Lung (tissue), 12 donors: ENCODE results near the gene GPR22. TPM values are rescaled to one million over a fixed set of nuclear protein-coding genes. Genes with fewer than 3 reads are reported as not detected.

Source experiments
- ATAC-seq: fragments of 200-7000 bp; cut with Tn5 transposase; one replicate; pipeline ENCODE4 v1.9.1; 2020; ENCODE audit warnings: moderate number of reproducible peaks; ENCODE audit not compliant: insufficient read depth, low FRiP score
- DNase-seq, 3 donors: peaks; one replicate each; pipeline ENCODE4 v3.0.0-alpha.2; 2013 to 2017
- H3K27ac ChIP-seq, 2 donors: one replicate each; pipeline ENCODE4 v1.5.1; 2013; ENCODE audit warnings: mild to moderate bottlenecking in 2 of 2, moderate library complexity in 2 of 2, control low read depth in 1 of 2, inconsistent platforms in 1 of 2, low read depth in 1 of 2, low read length in 1 of 2
- H3K27me3 ChIP-seq, 3 donors: one replicate each; pipeline ENCODE4 v1.5.1; 2013; ENCODE audit warnings: low read length in 2 of 3; ENCODE audit not compliant: control insufficient read depth in 3 of 3, insufficient read depth in 3 of 3
- H3K36me3 ChIP-seq, 4 donors: one replicate each; pipeline ENCODE4 v1.5.1; 2013; ENCODE audit warnings: low read length in 4 of 4, mild to moderate bottlenecking in 1 of 4, moderate library complexity in 1 of 4; ENCODE audit not compliant: control insufficient read depth in 4 of 4, insufficient read depth in 4 of 4
- H3K4me1 ChIP-seq, 5 donors: one replicate each; pipeline ENCODE4 v1.5.1; 2013; ENCODE audit warnings: low read length in 5 of 5, mild to moderate bottlenecking in 2 of 5, moderate library complexity in 1 of 5; ENCODE audit not compliant: control insufficient read depth in 5 of 5, insufficient read depth in 5 of 5
- H3K4me3 ChIP-seq: one replicate; pipeline ENCODE4 v1.5.1; 2013; ENCODE audit warnings: mild to moderate bottlenecking, control low read depth, moderate library complexity
- H3K9ac ChIP-seq, 2 donors: one replicate each; pipeline ENCODE4 v1.5.1; 2013; ENCODE audit warnings: low read length in 2 of 2, control low read depth in 1 of 2; ENCODE audit not compliant: insufficient read depth in 1 of 2
- H3K9me3 ChIP-seq, 4 donors: one replicate each; pipeline ENCODE4 v1.5.1; 2013; ENCODE audit warnings: low read length in 3 of 4, mild to moderate bottlenecking in 1 of 4, moderate library complexity in 1 of 4; ENCODE audit not compliant: control insufficient read depth in 4 of 4, insufficient read depth in 3 of 4
- CTCF ChIP-seq: IDR thresholded peaks from 2 replicates; pipeline ENCODE4 v1.5.1; 2012; ENCODE audit warnings: mild to moderate bottlenecking; ENCODE audit errors: control extremely low read depth, extremely low read depth
- WGBS, 2 donors: extraction: QIAGEN DNeasy Blood & Tissue Kit; methylation state at CpG; one replicate each; pipeline ENCODE4 v1.1.7; 2013; 5-methylcytosine and 5-hydroxymethylcytosine counted together
- polyA plus RNA-seq, 2 donors: library from polyadenylated mRNA; stranded (reverse); fragments of 200-250 nt; gene quantifications; one replicate each; pipeline ENCODE4 v1.2.1, GENCODE V29; 2013
- total RNA-seq, 2 donors: library from RNA; depleted of rRNA in 1 of 2; stranded (reverse); fragments of >200 nt in 1 of 2; gene quantifications; one replicate each; pipeline ENCODE4 v1.2.1, GENCODE V29; 2014 to 2021
- donor health status: control.
- donor health status: control.
- donor health status: Bipolar disorder and iron deficiency.
- donor health status: healthy.
- donor health status: DM: yes; HTN: yes; CAD: no.

The GPR22 gene
- total and polyA plus RNA-seq, 4 donors = not detected

- no peak overlapping the region for H3K4me3 ChIP-seq
- H3K36me3 ChIP-seq = peaks cover 0 to 3% (median 0%) of the 10 kb centered on the region in 4 donors
- DNase-seq (no peak), ATAC-seq (no peak)
- peaks cover 0 to 2% (median 0%) of the 10 kb centered on the region in 4 donors for H3K9me3 ChIP-seq
- H3K27ac ChIP-seq = no peak overlapping the region
- H3K9ac ChIP-seq = no peak overlapping the region
- TF ChIP-seq CTCF = no peak
- H3K27me3 ChIP-seq = no peaks in the 10 kb centered on the region
- 93 to 97% methylated on average over 3 of the region's 3 CpGs for WGBS, 2 donors
- peaks cover 0 to 14% (median 2%) of the 10 kb centered on the region in 5 donors for H3K4me1 ChIP-seq
These were observed 32.3 kb downstream of the GPR22 start for GRCh38 chr7:107502154-107502553.

GRCh38 chr7:107502797-107503196 is 32.9 kb downstream of the GPR22 start:
- Histone ChIP-seq H3K36me3 (peaks cover 0 to 3% (median 0%) of the 10 kb centered on the region in 4 donors), H3K27ac (no peak overlapping the region), H3K4me3 (no peak overlapping the region), H3K9ac (no peak overlapping the region), H3K9me3 (peaks cover 0 to 2% (median 0%) of the 10 kb centered on the region in 4 donors), H3K27me3 (no peaks in the 10 kb centered on the region), H3K4me1 (peaks cover 0 to 14% (median 2%) of the 10 kb centered on the region in 5 donors)
- no peak for ATAC-seq
- no peak for DNase-seq
- 92 to 96% methylated on average over 2 of the region's 2 CpGs for WGBS, 2 donors
- no peak for TF ChIP-seq CTCF

- DNase-seq (peak in 2 of 3 donors; percentile 26 to 67), ATAC-seq (no peak)
- H3K27me3 ChIP-seq = no peaks in the 10 kb centered on the region
These were observed 33.8 kb downstream of the GPR22 start for GRCh38 chr7:107503687-107504086.

More at GRCh38 chr7:107503687-107504086, 33.8 kb downstream of the GPR22 start:
- Histone ChIP-seq H3K4me3 (no peak overlapping the region), H3K9me3 (no peaks in the 10 kb centered on the region), H3K27ac (no peak overlapping the region), H3K36me3 (peaks cover 0 to 3% (median 0%) of the 10 kb centered on the region in 4 donors), H3K4me1 (peaks cover 0 to 14% (median 2%) of the 10 kb centered on the region in 5 donors), H3K9ac (no peak overlapping the region)
- TF ChIP-seq CTCF = no peak
